Posterior cingulate gyrus (tissue), 11 donors: ENCODE results near the gene C17orf114.
"Not testable (repeated sequence)": the region's sequence is repeated elsewhere in the genome, so short reads cannot be mapped to it uniquely, and the experiment has no call there.

Experiments
- DNase-seq, 10 donors: peaks; one replicate each; pipeline versions ENCODE4 v3.0.0 to v3.0.0-alpha.2; 2020 to 2021; ENCODE audit warnings: mixed read lengths in 3 of 10
- intact Hi-C: fragments of 100-400 bp; cut with DNase I; formaldehyde crosslinking; loops from one replicate; pipeline ENCODE4 v1.15.1; 2023

The C17orf114 gene

DNA sequence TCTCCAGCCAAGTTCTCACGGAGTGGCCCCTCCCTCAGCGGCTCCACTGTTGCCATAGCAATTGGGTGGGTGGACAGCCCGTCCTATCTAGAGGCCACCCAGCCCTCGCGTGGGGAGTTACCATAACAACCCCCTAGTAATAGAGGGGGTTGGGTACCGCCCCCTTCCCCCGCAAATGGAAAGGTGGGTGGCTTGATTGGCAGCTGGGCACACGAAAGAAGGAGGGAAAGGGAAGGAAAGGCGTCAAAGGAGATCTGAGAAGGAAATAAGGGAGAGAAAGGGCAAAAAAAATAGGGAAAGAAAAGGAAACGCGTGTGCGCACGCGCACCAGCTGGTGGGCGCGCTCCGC is 30.7 kb upstream of the C17orf114 start:
- intact Hi-C loops, DNase-seq: not testable (repeated sequence)

DNA sequence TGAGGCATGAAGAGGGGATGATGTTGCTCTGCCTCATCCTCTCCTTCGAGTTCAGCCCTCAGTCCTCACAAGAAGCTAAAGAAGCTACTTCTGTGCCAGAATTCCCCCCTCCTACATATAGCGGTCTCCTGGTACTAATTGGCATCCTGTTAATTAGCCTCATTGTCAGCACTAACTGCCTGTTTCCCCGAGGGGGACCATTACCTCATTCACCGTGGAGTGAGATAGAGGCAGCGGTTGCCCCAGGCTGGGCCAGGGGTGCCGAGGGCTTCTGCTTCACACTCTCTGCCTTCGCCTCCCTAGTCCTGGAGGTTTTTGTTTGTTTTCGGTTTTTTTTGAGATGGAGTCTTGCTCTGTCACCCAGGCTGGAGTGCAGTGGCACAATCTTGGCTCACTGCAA is 25.3 kb upstream of the C17orf114 start:
- intact Hi-C loops: no loop called here
- peak in 2 of 10 donors; percentile 29 to 63 for DNase-seq

GRCh38 chr17:4823373-4824089 is 21.4 kb upstream of the C17orf114 start:
- peak in 3 of 10 donors; percentile 22 to 46 (median 44) for DNase-seq

GRCh38 chr17:4822835-4823234 is 20.7 kb upstream of the C17orf114 start:
- intact Hi-C loops: no loop called here

More at GRCh38 chr17:4823373-4824089, 21.4 kb upstream of the C17orf114 start:
- intact Hi-C loops: no loop called here

DNA sequence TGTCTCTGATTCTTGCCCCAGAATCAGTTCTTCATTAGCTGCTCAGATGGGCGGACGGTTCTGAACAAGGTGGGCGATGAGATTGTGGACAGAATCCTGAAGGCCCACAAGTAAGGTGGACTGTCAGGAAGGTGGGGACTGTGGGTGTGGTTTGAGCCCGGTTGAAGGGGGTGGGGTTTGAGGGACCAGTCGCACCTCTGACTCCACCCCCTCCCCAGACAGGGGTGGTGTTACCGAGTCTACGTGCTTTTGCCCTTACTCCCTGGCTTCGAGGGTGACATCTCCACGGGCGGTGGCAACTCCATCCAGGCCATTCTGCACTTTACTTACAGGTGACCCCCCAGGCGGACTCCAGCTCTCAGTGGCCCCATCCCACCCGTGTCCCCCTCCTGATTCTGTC is 16.1 kb upstream of the C17orf114 start:
- peak in 3 of 10 donors; percentile 25 to 66 (median 56) for DNase-seq
- intact Hi-C loops: no loop called here

More at GRCh38 chr17:4822835-4823234, 20.7 kb upstream of the C17orf114 start:
- peak in 3 of 10 donors; percentile 24 to 63 (median 25) for DNase-seq

DNA sequence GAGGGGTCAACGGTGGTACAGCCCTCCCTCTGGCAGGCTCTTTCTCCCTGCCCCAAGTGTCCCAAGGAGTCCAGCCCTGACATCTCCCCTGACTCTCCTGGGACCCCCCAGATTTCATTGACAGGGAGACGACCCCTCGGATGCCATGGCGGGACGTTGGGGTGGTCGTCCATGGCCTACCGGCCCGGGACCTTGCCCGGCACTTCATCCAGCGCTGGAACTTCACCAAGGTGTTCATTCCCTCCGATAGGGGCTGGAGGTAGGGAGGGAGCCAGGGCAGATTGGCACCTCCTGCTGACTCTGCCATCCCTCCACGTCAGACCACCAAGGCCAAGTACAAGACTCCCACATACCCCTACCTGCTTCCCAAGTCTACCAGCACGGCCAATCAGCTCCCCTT is 14.7 kb upstream of the C17orf114 start:
- DNase-seq: peak in 2 of 10 donors; percentile 24 to 53
- intact Hi-C loops: no loop called here

- intact Hi-C loops: no loop called here
- DNase-seq: peak in 3 of 10 donors; percentile 16 to 72 (median 30)
Observed at GRCh38 chr17:4815043-4815675, 13.0 kb upstream of the C17orf114 start.

- peak in 2 of 10 donors; percentile 4 to 35 for DNase-seq
- intact Hi-C loops: no loop called here
Observed at GRCh38 chr17:4812690-4813089, 10.6 kb upstream of the C17orf114 start.

- DNase-seq: peak in 1 of 10 donors; percentile 36
- intact Hi-C loops: no loop called here
Observed at GRCh38 chr17:4811471-4811870, 9.3 kb upstream of the C17orf114 start.

DNA sequence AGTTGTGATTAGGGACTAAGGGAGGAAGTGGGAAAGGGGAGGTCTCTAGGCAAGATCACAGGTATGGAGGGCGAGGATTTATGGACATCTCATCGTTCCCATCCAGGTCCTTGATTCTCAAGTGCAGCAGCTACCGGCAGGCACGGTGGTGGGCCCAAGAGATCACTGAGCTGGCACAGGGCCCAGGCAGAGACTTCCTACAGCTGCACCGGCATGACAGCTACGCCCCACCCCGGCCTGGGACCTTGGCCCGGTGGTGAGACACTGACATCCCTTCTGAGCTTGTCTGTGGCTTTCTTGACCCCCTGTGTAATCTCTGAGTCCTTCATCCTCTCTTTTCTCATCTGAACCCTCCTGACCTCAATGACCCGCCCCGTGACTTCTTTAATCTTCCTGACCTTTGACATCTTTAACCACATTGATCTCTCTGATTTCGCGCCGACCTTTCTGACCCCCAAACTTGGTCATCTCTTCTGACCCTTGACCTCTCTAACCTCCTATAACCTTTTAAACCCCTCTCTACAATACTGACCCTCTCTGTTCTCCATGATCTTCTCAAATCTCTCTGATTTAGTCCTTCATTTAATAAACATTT is 8.7 kb upstream of the C17orf114 start:
- intact Hi-C loops: no loop called here

DNA sequence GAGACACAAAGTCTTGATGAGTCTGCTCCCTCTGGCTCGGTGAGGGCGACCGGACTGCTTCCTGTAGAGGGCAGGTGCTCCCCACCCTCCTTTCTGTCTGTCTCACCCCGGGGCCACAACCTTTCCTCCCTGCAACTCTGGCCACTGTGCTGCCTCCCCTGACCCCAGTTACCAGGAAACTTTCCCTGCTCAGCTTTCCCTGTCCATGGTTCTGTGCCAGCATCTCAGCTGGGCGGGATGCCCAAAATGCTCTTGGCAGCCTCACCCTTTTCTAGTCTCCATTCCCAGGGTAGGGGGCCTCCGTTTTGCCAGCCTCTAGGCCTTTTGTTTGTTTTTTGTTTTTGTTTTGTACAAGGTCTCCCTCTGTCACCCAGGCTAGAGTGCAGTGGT is 6.2 kb upstream of the C17orf114 start:
- DNase-seq: peak; percentile 42 to 91 (median 58)
- intact Hi-C loops: no loop called here

More for the DNA sequence above, 8.7 kb upstream of the C17orf114 start:
- peak in 2 of 10 donors; percentile 31 to 56 for DNase-seq

DNA sequence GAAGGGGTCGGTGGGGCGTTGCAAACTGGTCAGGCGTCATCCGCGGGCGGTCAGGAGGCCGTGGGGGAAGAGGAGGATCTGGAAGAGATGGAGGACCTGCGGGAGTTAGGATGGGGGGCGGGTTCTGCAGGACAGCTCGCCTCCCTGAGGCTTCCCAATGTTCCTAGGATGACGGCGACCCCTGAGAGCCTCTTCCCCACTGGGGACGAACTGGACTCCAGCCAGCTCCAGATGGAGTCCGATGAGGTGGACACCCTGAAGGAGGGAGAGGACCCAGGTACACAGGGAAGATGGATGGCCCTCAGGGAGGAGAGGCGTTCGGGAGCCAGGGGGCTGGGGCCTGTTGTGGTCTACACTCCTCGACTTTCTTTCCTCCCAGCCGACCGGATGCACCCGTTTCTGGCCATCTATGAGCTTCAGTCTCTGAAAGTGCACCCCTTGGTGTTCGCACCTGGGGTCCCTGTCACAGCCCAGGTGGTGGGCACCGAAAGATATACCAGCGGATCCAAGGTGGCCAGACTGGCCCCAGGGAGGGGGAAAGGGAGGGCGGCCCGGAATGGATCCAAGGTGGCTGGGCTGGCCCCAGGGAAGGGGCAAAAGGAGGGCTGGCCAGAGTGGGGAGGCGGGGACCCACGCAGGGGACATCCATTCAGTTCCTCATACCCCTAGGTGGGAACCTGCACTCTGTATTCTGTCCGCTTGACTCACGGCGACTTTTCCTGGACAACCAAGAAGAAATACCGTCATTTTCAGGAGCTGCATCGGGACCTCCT is 5.7 kb upstream of the C17orf114 start:
- intact Hi-C loops: no loop called here
- DNase-seq: peak in 3 of 10 donors; percentile 11 to 76 (median 68)

GRCh38 chr17:4806777-4807604 is 4.9 kb upstream of the C17orf114 start, which contains the start of gene PLD2:
Gene PLD2 (plus strand): TSS chr17:4807152. CDS start chr17:4807773, 621 bp downstream.
- DNase-seq: peak; percentile 55 to 96 (median 71)
- intact Hi-C loops: no loop called here

- DNase-seq: no peak
- intact Hi-C loops: no loop called here
Observed at GRCh38 chr17:4806456-4806776, 4.3 kb upstream of the C17orf114 start.

DNA sequence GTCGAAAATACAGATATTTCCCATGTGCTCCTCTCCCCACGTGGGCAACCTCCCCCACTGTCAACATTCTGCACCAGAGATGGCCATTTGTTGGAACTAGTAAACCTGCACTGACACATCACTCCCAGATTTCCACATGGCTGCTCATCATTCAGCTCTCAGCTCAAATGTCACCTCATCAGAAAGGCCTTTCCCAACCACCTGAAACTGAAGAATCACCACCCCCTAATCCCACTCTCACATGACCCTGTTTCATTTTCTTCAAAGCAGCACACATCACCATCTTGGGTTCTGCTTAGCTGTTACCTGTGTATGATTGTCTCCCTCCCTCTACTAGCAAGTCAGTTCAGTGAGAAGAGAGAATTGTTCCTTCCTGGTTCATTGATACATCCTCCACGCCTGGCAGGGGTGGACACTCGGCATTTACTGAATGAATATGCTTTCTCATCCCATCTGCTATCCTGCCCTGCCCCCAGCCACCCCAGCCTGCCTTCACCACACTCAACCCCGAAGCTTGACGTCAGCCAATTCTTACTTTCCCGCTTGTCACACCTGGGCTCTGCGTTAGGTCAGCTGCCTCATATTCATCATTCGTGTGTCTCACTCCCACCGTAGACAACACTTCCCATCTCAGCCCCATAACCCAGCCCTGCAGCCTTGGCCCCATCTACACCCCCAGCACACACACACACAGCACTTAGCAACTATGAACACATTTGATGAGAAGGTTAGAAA is 1.5 kb downstream of the C17orf114 start:
- peak in 1 of 10 donors; percentile 14 for DNase-seq
- intact Hi-C loops: no loop called here

DNA sequence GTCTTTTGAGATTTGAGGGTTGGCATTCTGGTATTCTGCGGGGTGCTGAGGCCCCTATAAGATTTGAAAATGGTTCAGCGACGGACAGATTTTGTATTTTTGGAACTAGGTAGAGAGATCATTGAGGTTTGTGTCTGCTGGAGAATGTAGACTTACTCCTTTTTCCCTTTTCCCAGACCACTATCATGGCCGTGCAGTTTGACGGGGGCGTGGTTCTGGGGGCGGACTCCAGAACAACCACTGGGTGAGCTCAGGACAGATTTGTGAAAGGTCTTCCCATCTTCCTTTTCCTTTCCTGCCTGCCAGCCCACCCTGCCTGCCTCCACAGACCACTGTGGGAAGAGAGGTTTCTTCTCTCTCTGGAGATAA is 5.6 kb downstream of the C17orf114 start:
- intact Hi-C loops: loop anchor here (2.0 kb wide), 1 partner anchor 66 kb away; the partner anchor contains the start of gene MED11
- peak in 1 of 10 donors; percentile 79 for DNase-seq

DNA sequence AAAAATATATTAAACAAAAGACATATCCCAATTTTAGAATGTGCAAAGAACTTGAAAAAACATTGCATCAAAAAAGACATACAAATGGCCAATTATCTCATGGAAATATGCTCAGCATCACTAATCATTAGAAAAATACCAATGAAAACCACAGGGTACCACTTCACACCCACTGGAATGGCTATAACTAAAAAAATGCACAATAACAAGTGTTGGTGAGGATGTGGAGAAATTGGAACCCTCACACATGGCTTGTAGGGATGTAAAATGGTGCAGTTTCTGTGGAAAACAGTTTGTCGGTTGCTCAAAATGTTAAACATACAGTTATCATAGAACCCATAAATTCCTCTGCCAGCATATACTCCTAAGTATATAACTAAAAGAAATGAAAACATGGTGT is 7.0 kb downstream of the C17orf114 start:
- no peak for DNase-seq
- intact Hi-C loops: no loop called here

GRCh38 chr17:4790705-4791088 is 11.4 kb downstream of the C17orf114 start:
- intact Hi-C loops: loop anchor here (5.0 kb wide), 1 partner anchor 78 kb away; the partner anchor contains the start of gene ARRB2
- peak in 1 of 10 donors; percentile 2 for DNase-seq
